Keratinocyte (primary cell): ENCODE data around the gene GNG3. TPM values are rescaled to one million over a fixed set of nuclear protein-coding genes. Genes with fewer than 3 reads are reported as not detected.
"Not testable (repeated sequence)": the region's sequence is repeated elsewhere in the genome, so short reads cannot be mapped to it uniquely, and the experiment has no call there.

Source experiments
- DNase-seq: peaks from one replicate; pipeline ENCODE4 v3.0.0-alpha.2; 2011; ENCODE audit warnings: low read depth, missing footprints, low spot score
- FAIRE-seq: peaks from 2 replicates; lab custom pipeline; 2011; peaks lifted over from hg19 to GRCh38; lab: Jason Lieb, UNC
- H2AFZ ChIP-seq: 2 replicates; pipeline ENCODE4 v1.6.0; 2012; ENCODE audit warnings: low read length, control low read depth, inconsistent platforms; ENCODE audit not compliant: control insufficient read depth
- H3K27ac ChIP-seq: 2 replicates; pipeline ENCODE4 v1.5.1; 2011; ENCODE audit warnings: low read length; ENCODE audit not compliant: control insufficient read depth, insufficient read depth
- H3K27me3 ChIP-seq: 3 replicates; pipeline ENCODE4 v1.6.0; 2011; ENCODE audit warnings: low read length; ENCODE audit not compliant: control insufficient read depth, insufficient read depth; ENCODE audit errors: extremely low read depth
- H3K36me3 ChIP-seq, 2 experiments: 2 replicates in 1 of 2; 3 replicates in 1 of 2; pipeline ENCODE4 v1.5.1; 2011; ENCODE audit warnings: low read length in 2 of 2, mild to moderate bottlenecking in 1 of 2; ENCODE audit not compliant: control insufficient read depth in 2 of 2, insufficient read depth in 2 of 2; ENCODE audit errors: extremely low read depth in 1 of 2
- H3K4me1 ChIP-seq: 3 replicates; pipeline ENCODE4 v1.5.1; 2011; ENCODE audit warnings: low read length; ENCODE audit not compliant: control insufficient read depth, insufficient read depth; ENCODE audit errors: extremely low read depth
- H3K4me2 ChIP-seq: 3 replicates; pipeline ENCODE4 v1.6.0; 2011; ENCODE audit warnings: low read depth, low read length; ENCODE audit not compliant: control insufficient read depth, insufficient read depth; ENCODE audit errors: extremely low read depth
- H3K4me3 ChIP-seq, 3 experiments: fragments of 200-600 bp in 1 of 3; sonication (generic) in 1 of 3; 2 replicates in 2 of 3; 3 replicates in 1 of 3; pipeline ENCODE4 v1.5.1; 2011 to 2016; ENCODE audit warnings: low read length in 3 of 3, mild to moderate bottlenecking in 3 of 3, control low read depth in 2 of 3, inconsistent platforms in 1 of 3, low read depth in 1 of 3, mixed read lengths in 1 of 3, mixed run types in 1 of 3, moderate library complexity in 1 of 3; ENCODE audit not compliant: control insufficient read depth in 2 of 3, insufficient read depth in 2 of 3; ENCODE audit errors: extremely low read depth in 1 of 3
- H3K79me2 ChIP-seq: 2 replicates; pipeline ENCODE4 v1.6.0; 2012; ENCODE audit warnings: low read length; ENCODE audit not compliant: control insufficient read depth, insufficient read depth
- H3K9ac ChIP-seq: 3 replicates; pipeline ENCODE4 v1.6.0; 2011; ENCODE audit warnings: low read length; ENCODE audit not compliant: control insufficient read depth, insufficient read depth; ENCODE audit errors: extremely low read depth
- H3K9me1 ChIP-seq: 3 replicates; pipeline ENCODE4 v1.6.0; 2011; ENCODE audit warnings: low read length; ENCODE audit not compliant: control insufficient read depth, insufficient read depth; ENCODE audit errors: extremely low read depth
- H3K9me3 ChIP-seq: 2 replicates; pipeline ENCODE4 v1.5.1; 2012; ENCODE audit warnings: low read depth, low read length; ENCODE audit not compliant: control insufficient read depth
- H4K20me1 ChIP-seq: 3 replicates; pipeline ENCODE4 v1.6.0; 2011; ENCODE audit warnings: low read length; ENCODE audit not compliant: control insufficient read depth, insufficient read depth; ENCODE audit errors: extremely low read depth
- CTCF ChIP-seq, 3 experiments: IDR thresholded peaks in 1 of 3; conservative IDR thresholded peaks in 1 of 3; optimal IDR thresholded peaks in 1 of 3; 2 replicates in 2 of 3; 3 replicates in 1 of 3; pipeline versions ENCODE3 to v1.5.1; 2011; ENCODE audit warnings: low read length in 3 of 3, mild to moderate bottlenecking in 3 of 3, moderate library complexity in 2 of 3, control low read depth in 1 of 3, inconsistent platforms in 1 of 3; ENCODE audit not compliant: insufficient read depth in 2 of 3; ENCODE audit errors: extremely low read depth in 1 of 3
- EZH2 ChIP-seq: IDR thresholded peaks from one replicate; pipeline ENCODE4 v1.6.1; 2012; ENCODE audit warnings: inconsistent platforms, mild to moderate bottlenecking, low read length, moderate library complexity
- dilution Hi-C: fragments of 300-500 bp; cut with MboI; formaldehyde crosslinking; loops from one replicate; pipeline ENCODE4 v1.7.0; 2020; ENCODE audit warnings: low sequenced_read_pairs; ENCODE audit not compliant: extremely low pct_ligation_motif_present
- polyA plus RNA-seq, 5 experiments: library from polyadenylated mRNA; depleted of rRNA in 3 of 5; stranded (reverse) in 3 of 5; stranded (forward) in 1 of 5; unstranded in 1 of 5; fragments of >200 nt; gene quantifications; 1 replicate in 1 of 5; 2 replicates in 3 of 5; 3 replicates in 1 of 5; pipeline versions ENCODE4 v1.2.1 to v1.2.3, GENCODE V29; 2011 to 2012; ENCODE audit warnings: missing spikeins in 2 of 5, low read depth in 1 of 5, low replicate concordance in 1 of 5

GNG3 gene
- polyA plus RNA-seq, 1 donor (not counting 4 experiments of a cell fraction or from before 2014, with no cell fraction given): not detected

GRCh38 chr11:62694455-62695167 is 12.9 kb upstream of the GNG3 start:
- Histone ChIP-seq H3K9me3 (no peaks in the 10 kb centered on the region), H3K27ac (no peak overlapping the region), H3K4me2 (no peak overlapping the region), H2AFZ (no peak overlapping the region), H3K9me1 (no peaks in the 10 kb centered on the region), H3K4me1 (peaks cover 5% of the 10 kb centered on the region), H3K36me3 (peaks cover 4 to 20% of the 10 kb centered on the region in 2 experiments), H4K20me1 (no peaks in the 10 kb centered on the region), H3K79me2 (no peaks in the 10 kb centered on the region), H3K27me3 (no peaks in the 10 kb centered on the region), H3K9ac (no peak overlapping the region), H3K4me3 (no peak overlapping the region)
- TF ChIP-seq CTCF (optimal IDR thresholded peaks at IDR 0.05 in 1 of 3, IDR thresholded peaks at IDR 0.05 in 1 of 3, conservative IDR thresholded peaks at IDR 0.05 in 1 of 3; ENCODE audit: extremely low read depth in 1 of 3, insufficient read depth in 2 of 3, low read length in 3 of 3) (peak; percentile 83 to 88 (median 86)), EZH2 (no peak)
- dilution Hi-C loops: no loop called here
- FAIRE-seq (no peak), DNase-seq (no peak)

- dilution Hi-C loops: no loop called here
- peaks cover 17% of the 10 kb centered on the region for H3K4me1 ChIP-seq
- no peaks in the 10 kb centered on the region for H3K9me3 ChIP-seq
- H3K36me3 ChIP-seq: peaks cover 0 to 5% of the 10 kb centered on the region in 2 experiments
- H3K9ac ChIP-seq: no peak overlapping the region
- DNase-seq (no peak), FAIRE-seq (no peak)
- H3K4me2 ChIP-seq: no peak overlapping the region
- no peaks in the 10 kb centered on the region for H3K27me3 ChIP-seq
- H2AFZ ChIP-seq: no peak overlapping the region
- no peaks in the 10 kb centered on the region for H3K9me1 ChIP-seq
- H4K20me1 ChIP-seq: no peaks in the 10 kb centered on the region
- H3K27ac ChIP-seq: no peak overlapping the region
- TF ChIP-seq CTCF (optimal IDR thresholded peaks at IDR 0.05 in 1 of 3, IDR thresholded peaks at IDR 0.05 in 1 of 3, conservative IDR thresholded peaks at IDR 0.05 in 1 of 3; ENCODE audit: extremely low read depth in 1 of 3, insufficient read depth in 2 of 3, low read length in 3 of 3): no peak
- H3K4me3 ChIP-seq: no peak overlapping the region
- no peaks in the 10 kb centered on the region for H3K79me2 ChIP-seq
Observed at GRCh38 chr11:62702246-62702645, 5.2 kb upstream of the GNG3 start.

- dilution Hi-C loops, H3K4me3 ChIP-seq, H3K36me3 ChIP-seq, H3K27me3 ChIP-seq, H3K4me2 ChIP-seq, DNase-seq, H3K9me3 ChIP-seq, H3K79me2 ChIP-seq, H3K9ac ChIP-seq, H3K27ac ChIP-seq, H2AFZ ChIP-seq, FAIRE-seq, H4K20me1 ChIP-seq, H3K9me1 ChIP-seq: not testable (repeated sequence)
- peaks cover 25% of the 10 kb centered on the region for H3K4me1 ChIP-seq
Observed at GRCh38 chr11:62703921-62704320, 3.6 kb upstream of the GNG3 start.
